ENCODE measurements around the gene PTPN3. TPM values are rescaled to one million over a fixed set of nuclear protein-coding genes. Genes with fewer than 3 reads are reported as not detected.

Gene PTPN3
- total RNA-seq, 1 experiment from 2014 or later, result 20.2 TPM

DNA sequence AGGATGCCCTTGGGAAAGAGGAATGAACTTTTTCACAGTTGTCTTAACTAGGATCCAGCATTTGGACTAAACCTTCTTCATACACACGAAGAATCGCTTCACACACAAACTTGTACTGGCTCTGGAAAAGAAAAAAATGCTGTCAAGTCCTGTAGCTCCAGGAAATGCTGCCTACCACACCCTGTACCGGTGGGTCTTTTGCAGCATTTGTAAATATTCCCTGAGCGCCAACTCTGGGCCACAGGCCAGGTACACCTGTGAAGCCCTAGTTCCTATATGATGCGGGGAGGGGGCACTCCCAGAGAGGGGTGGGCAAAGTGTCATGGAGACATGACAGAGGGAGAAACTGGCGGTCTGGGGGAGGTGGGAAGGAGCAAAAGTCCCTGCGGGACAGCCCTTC, 118.6 kb downstream of the PTPN3 start:
- Histone ChIP-seq H3K36me3 (ENCODE audit: low read depth) (peaks cover 15% of the 10 kb centered on the region), H3K4me2 (no peak overlapping the region), H2AFZ (no peak overlapping the region), H3K4me1 (replicated peaks; ENCODE audit: insufficient read depth) (peaks cover 14% of the 10 kb centered on the region; the same call in 1 of the 2 replicates), H3K79me2 (ENCODE audit: low read depth) (no peaks in the 10 kb centered on the region), H3K9me3 (ENCODE audit: insufficient read depth, low read depth) (no peaks in the 10 kb centered on the region; the same call in 1 of the 2 replicates), H4K20me1 (ENCODE audit: insufficient read depth) (no peaks in the 10 kb centered on the region), H3K27me3 (ENCODE audit: insufficient read depth, low read depth) (no peaks in the 10 kb centered on the region), H3K4me3 (no peak overlapping the region), H3K27ac (no peak overlapping the region), H3K9me2 (ENCODE audit: insufficient read depth) (no peaks in the 10 kb centered on the region), H3F3A (ENCODE audit: insufficient read depth, low read depth) (0 out of 2 replicates have a peak, but pooled peaks cover 9% of the 10 kb centered on the region)
- POLR2A ChIA-PET (ENCODE audit: unreplicated experiment), result no interaction called here
- CTCF ChIA-PET, result no interaction called here
- no peak for DNase-seq
- TF ChIP-seq, protein P1, sequence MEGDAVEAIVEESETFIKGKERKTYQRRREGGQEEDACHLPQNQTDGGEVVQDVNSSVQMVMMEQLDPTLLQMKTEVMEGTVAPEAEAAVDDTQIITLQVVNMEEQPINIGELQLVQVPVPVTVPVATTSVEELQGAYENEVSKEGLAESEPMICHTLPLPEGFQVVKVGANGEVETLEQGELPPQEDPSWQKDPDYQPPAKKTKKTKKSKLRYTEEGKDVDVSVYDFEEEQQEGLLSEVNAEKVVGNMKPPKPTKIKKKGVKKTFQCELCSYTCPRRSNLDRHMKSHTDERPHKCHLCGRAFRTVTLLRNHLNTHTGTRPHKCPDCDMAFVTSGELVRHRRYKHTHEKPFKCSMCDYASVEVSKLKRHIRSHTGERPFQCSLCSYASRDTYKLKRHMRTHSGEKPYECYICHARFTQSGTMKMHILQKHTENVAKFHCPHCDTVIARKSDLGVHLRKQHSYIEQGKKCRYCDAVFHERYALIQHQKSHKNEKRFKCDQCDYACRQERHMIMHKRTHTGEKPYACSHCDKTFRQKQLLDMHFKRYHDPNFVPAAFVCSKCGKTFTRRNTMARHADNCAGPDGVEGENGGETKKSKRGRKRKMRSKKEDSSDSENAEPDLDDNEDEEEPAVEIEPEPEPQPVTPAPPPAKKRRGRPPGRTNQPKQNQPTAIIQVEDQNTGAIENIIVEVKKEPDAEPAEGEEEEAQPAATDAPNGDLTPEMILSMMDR (conservative IDR thresholded peaks at IDR 0.05), result no peak
- no peak for TF ChIP-seq EZH2 (IDR thresholded peaks at IDR 0.05; ENCODE audit: low read depth)
- BruUV-seq (replicated peaks), result no TSS peak
- intact Hi-C loops (cut with micrococcal nuclease; ENCODE audit: unreplicated experiment), result no loop called here

DNA sequence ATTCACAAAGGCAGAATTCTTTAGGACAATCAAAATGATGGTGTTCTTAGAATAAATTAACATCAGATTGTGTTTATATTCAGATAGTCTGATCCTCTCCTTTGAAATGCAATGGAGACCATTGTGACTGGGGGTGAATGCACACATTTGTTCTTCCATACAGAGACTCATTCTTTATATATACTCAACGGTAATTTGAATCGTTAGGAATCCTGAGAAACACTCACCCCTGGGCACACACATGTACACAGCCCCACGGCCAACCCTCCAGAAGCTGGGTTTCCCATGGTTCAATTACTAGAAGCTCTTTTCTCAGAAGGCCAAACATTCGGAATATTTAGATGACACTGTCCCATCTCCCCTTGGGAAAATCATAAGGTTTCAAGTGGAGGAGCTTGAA, 119.8 kb downstream of the PTPN3 start:
- CTCF ChIA-PET, result no interaction called here
- BruUV-seq (replicated peaks), result no TSS peak
- peaks cover 15% of the 10 kb centered on the region for H3K36me3 ChIP-seq (ENCODE audit: low read depth)

DNA sequence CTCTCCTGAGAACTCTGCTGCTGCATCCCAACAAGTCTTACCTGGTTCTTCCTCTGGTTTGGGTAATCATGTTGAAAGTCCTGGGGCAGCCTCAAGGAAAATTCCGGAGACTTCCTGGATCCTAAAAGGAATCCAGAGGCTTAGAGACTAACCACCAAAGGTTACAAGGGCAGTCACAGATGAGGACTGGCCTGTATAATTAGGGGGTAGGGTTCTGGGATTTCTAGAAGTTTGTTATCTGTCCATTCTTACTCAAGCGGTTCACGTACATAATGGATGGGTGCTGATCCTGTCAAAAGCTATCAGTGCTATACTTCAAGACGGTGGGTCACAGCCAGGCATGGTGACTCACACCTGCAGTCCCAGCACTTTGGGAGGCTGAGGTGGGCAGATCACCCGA, 125.9 kb downstream of the PTPN3 start:
- Histone ChIP-seq H3K27ac (peak overlapping the region; percentile 50), H2AFZ (no peak overlapping the region), H3F3A (ENCODE audit: insufficient read depth, low read depth) (peaks cover 45% of the 10 kb centered on the region), H3K36me3 (ENCODE audit: low read depth) (0 out of 2 replicates have a peak, but pooled peaks cover 3% of the 10 kb centered on the region), H3K9me3 (ENCODE audit: insufficient read depth, low read depth) (no peaks in the 10 kb centered on the region; the same call in 1 of the 2 replicates), H3K4me1 (replicated peaks; ENCODE audit: insufficient read depth) (peaks cover 37% of the 10 kb centered on the region), H3K4me2 (peak overlapping the region; percentile 28), H3K4me3 (no peak overlapping the region), H3K9me2 (ENCODE audit: insufficient read depth) (no peaks in the 10 kb centered on the region), H4K20me1 (ENCODE audit: insufficient read depth) (no peaks in the 10 kb centered on the region), H3K79me2 (ENCODE audit: low read depth) (no peaks in the 10 kb centered on the region), H3K27me3 (ENCODE audit: insufficient read depth, low read depth) (no peaks in the 10 kb centered on the region)
- ChIA-PET POLR2A (ENCODE audit: unreplicated experiment) (no interaction called here), CTCF (no interaction called here)
- DNase-seq, result peak; percentile 15 to 79
- no peak for TF ChIP-seq EZH2 (IDR thresholded peaks at IDR 0.05; ENCODE audit: low read depth)
- TF ChIP-seq, protein P1 (conservative IDR thresholded peaks at IDR 0.05), result no peak
- TSS peak; percentile 18 for BruUV-seq (replicated peaks)
- intact Hi-C loops (cut with micrococcal nuclease; ENCODE audit: unreplicated experiment), result no loop called here

More for the DNA sequence above, 119.8 kb downstream of the PTPN3 start:
- Histone ChIP-seq H3K27me3 (ENCODE audit: insufficient read depth, low read depth) (no peaks in the 10 kb centered on the region), H3K79me2 (ENCODE audit: low read depth) (no peaks in the 10 kb centered on the region), H2AFZ (no peak overlapping the region), H3K9me2 (ENCODE audit: insufficient read depth) (no peaks in the 10 kb centered on the region), H3K4me2 (no peak overlapping the region), H3K4me3 (no peak overlapping the region), H3K4me1 (replicated peaks; ENCODE audit: insufficient read depth) (peaks cover 14% of the 10 kb centered on the region; the same call in 1 of the 2 replicates), H4K20me1 (ENCODE audit: insufficient read depth) (no peaks in the 10 kb centered on the region), H3K27ac (no peak overlapping the region), H3F3A (ENCODE audit: insufficient read depth, low read depth) (peaks cover 19% of the 10 kb centered on the region), H3K9me3 (ENCODE audit: insufficient read depth, low read depth) (no peaks in the 10 kb centered on the region; the same call in 1 of the 2 replicates)
- intact Hi-C loops (cut with micrococcal nuclease; ENCODE audit: unreplicated experiment), result no loop called here
- TF ChIP-seq, protein P1 (conservative IDR thresholded peaks at IDR 0.05), result no peak
- no peak for TF ChIP-seq EZH2 (IDR thresholded peaks at IDR 0.05; ENCODE audit: low read depth)
- DNase-seq, result no peak
- POLR2A ChIA-PET (ENCODE audit: unreplicated experiment), result no interaction called here
